HEK293 (cell line): ENCODE measurements around the gene STEEP1.

ENCODE experiments used
- CTCF ChIA-PET: fragments of 350-600 bp; formaldehyde crosslinking; extraction: SDS; loops from one replicate; lab custom pipeline; 2021; ENCODE audit warnings: antibody characterized with exemption; lab: Yijun Ruan, JAX
- POLR2A ChIA-PET: fragments of 300-600 bp; formaldehyde crosslinking; extraction: SDS; loops from one replicate; lab custom pipeline; 2020; ENCODE audit warnings: antibody characterized with exemption, inconsistent platforms; lab: Yijun Ruan, JAX
- H3K27ac ChIP-seq: fragments of 200-500 bp; sonication (Bioruptor generic); 2 replicates; pipeline ENCODE4 v1.5.1; 2014; ENCODE audit warnings: low read depth, low read length, control low read depth, inconsistent platforms; ENCODE audit errors: extremely low read depth
- H3K36me3 ChIP-seq, 2 experiments: fragments of 200-500 bp in 1 of 2; sonication (Bioruptor generic) in 1 of 2; 1 replicate in 1 of 2; 2 replicates in 1 of 2; pipeline ENCODE4 v1.5.1; 2014 to 2017; ENCODE audit warnings: inconsistent platforms in 2 of 2, low read length in 2 of 2; ENCODE audit not compliant: control insufficient read depth in 2 of 2, insufficient read depth in 1 of 2
- H3K4me1 ChIP-seq: fragments of 200-500 bp; sonication (Bioruptor generic); 2 replicates; pipeline ENCODE4 v1.5.1; 2014; ENCODE audit warnings: mild to moderate bottlenecking, low read length, inconsistent platforms; ENCODE audit not compliant: control insufficient read depth, insufficient read depth
- H3K4me3 ChIP-seq: 2 replicates; pipeline ENCODE4 v1.5.1; 2011; ENCODE audit warnings: low read depth, mild to moderate bottlenecking, control low read depth, low read length, moderate library complexity
- H3K9me3 ChIP-seq: fragments of 200-500 bp; sonication (Bioruptor generic); 2 replicates; pipeline ENCODE4 v1.5.1; 2014; ENCODE audit warnings: low read depth, low read length, inconsistent platforms; ENCODE audit not compliant: control insufficient read depth, insufficient read depth
- IKZF3 ChIP-seq: fragments of 450-650 bp; IDR thresholded peaks from 2 replicates; pipeline ENCODE4 v1.5.0; 2018; ENCODE audit warnings: missing biosample characterization, mild to moderate bottlenecking, missing genetic modification characterization, moderate library complexity
- PRDM1 ChIP-seq: fragments of 450-650 bp; formaldehyde crosslinking; IDR thresholded peaks from 2 replicates; pipeline ENCODE4; 2016; ENCODE audit warnings: missing biosample characterization, missing genetic modification characterization
- WT1 ChIP-seq: fragments of 450-650 bp; formaldehyde crosslinking; IDR thresholded peaks from 2 replicates; pipeline ENCODE4 v1.5.1; 2016; ENCODE audit warnings: missing biosample characterization, missing genetic modification characterization
- YY1 ChIP-seq: fragments of 450-650 bp; formaldehyde crosslinking; IDR thresholded peaks from 2 replicates; pipeline ENCODE4 v1.5.1; 2018; ENCODE audit warnings: missing biosample characterization, missing genetic modification characterization
- ZBTB7A ChIP-seq: fragments of 450-650 bp; formaldehyde crosslinking; IDR thresholded peaks from 2 replicates; pipeline ENCODE4 v1.5.1; 2016; ENCODE audit warnings: low read depth, missing biosample characterization, missing genetic modification characterization
- ZFP69B ChIP-seq: fragments of 450-650 bp; formaldehyde crosslinking; IDR thresholded peaks from 2 replicates; pipeline ENCODE4 v1.5.1; 2016; ENCODE audit warnings: missing biosample characterization, missing genetic modification characterization
- ZNF10 ChIP-seq: fragments of 450-650 bp; formaldehyde crosslinking; IDR thresholded peaks from 2 replicates; pipeline ENCODE4 v1.5.1; 2017; ENCODE audit warnings: missing biosample characterization, missing genetic modification characterization
- ZNF112 ChIP-seq: fragments of 450-650 bp; formaldehyde crosslinking; IDR thresholded peaks from 2 replicates; pipeline ENCODE4 v1.5.0; 2017; ENCODE audit warnings: missing biosample characterization, missing genetic modification characterization
- ZNF138 ChIP-seq: fragments of 450-650 bp; formaldehyde crosslinking; IDR thresholded peaks from 2 replicates; pipeline ENCODE4 v1.5.1; 2016; ENCODE audit warnings: missing biosample characterization, missing genetic modification characterization, borderline replicate concordance
- ZNF19 ChIP-seq: fragments of 450-650 bp; formaldehyde crosslinking; IDR thresholded peaks from 2 replicates; pipeline ENCODE4; 2016; ENCODE audit warnings: missing biosample characterization, missing genetic modification characterization, low read depth
- ZNF391 ChIP-seq: fragments of 450-650 bp; formaldehyde crosslinking; IDR thresholded peaks from 2 replicates; pipeline ENCODE4 v1.5.1; 2016; ENCODE audit warnings: low read depth, missing biosample characterization, missing genetic modification characterization, borderline replicate concordance
- ZNF394 ChIP-seq: fragments of 450-650 bp; formaldehyde crosslinking; IDR thresholded peaks from 2 replicates; pipeline ENCODE4 v1.5.1; 2016; ENCODE audit warnings: missing biosample characterization, missing genetic modification characterization, mild to moderate bottlenecking, moderate library complexity, borderline replicate concordance
- ZNF426 ChIP-seq: fragments of 450-650 bp; formaldehyde crosslinking; IDR thresholded peaks from 2 replicates; pipeline ENCODE4 v1.5.1; 2017; ENCODE audit warnings: missing biosample characterization, missing genetic modification characterization, mild to moderate bottlenecking, inconsistent platforms, moderate library complexity
- ZNF48 ChIP-seq: fragments of 450-650 bp; formaldehyde crosslinking; IDR thresholded peaks from 2 replicates; pipeline ENCODE4 v1.5.1; 2016; ENCODE audit warnings: missing biosample characterization, missing genetic modification characterization
- ZNF791 ChIP-seq: fragments of 450-650 bp; formaldehyde crosslinking; IDR thresholded peaks from 2 replicates; pipeline ENCODE4 v1.5.1; 2016; ENCODE audit warnings: missing biosample characterization, missing genetic modification characterization
- ZSCAN30 ChIP-seq: fragments of 450-650 bp; IDR thresholded peaks from 2 replicates; pipeline ENCODE4 v1.5.1; 2018; ENCODE audit warnings: missing biosample characterization, mild to moderate bottlenecking, missing genetic modification characterization, moderate library complexity
- TF ChIP-seq, protein P1 (sequence below): fragments of 450-650 bp; formaldehyde crosslinking; IDR thresholded peaks from 2 replicates; pipeline ENCODE4 v1.5.1; 2016; ENCODE audit warnings: missing biosample characterization, missing genetic modification characterization, borderline replicate concordance
- TF ChIP-seq, protein P2 (sequence below): fragments of 450-650 bp; formaldehyde crosslinking; IDR thresholded peaks from 2 replicates; pipeline ENCODE4 v1.5.1; 2017; ENCODE audit warnings: missing biosample characterization, missing genetic modification characterization
- TF ChIP-seq, protein P3 (sequence below): fragments of 450-650 bp; formaldehyde crosslinking; IDR thresholded peaks from 2 replicates; pipeline ENCODE4 v1.5.1; 2016; ENCODE audit warnings: missing biosample characterization, missing genetic modification characterization

STEEP1 gene

DNA sequence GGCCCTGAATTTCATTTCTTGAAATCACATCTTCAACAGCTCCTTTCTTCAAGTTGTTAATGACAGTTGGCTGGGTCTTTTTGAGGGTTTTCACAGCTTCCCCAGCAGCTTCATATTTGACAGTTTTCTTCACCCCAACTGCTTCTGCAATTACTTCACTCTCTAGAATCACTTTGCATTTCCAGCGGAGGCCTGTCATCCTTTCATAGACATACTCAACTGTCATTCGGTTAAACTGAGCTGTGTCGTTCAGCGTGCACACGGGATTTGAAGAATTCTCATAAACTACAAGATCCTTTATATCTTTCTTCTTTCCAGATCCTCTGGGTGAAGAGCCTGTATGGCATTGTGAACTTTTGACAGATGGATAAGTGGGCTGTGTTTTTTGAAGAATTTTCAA lies 24.6 kb upstream of the STEEP1 start:
- Histone ChIP-seq H3K36me3 (peaks cover 17 to 51% of the 10 kb centered on the region in 2 experiments), H3K4me3 (no peak overlapping the region), H3K27ac (no peak overlapping the region), H3K4me1 (no peaks in the 10 kb centered on the region), H3K9me3 (no peaks in the 10 kb centered on the region)
- CTCF ChIA-PET = interaction anchor here (0.6 kb wide), 2 partner anchors 20 to 43 kb away, joined by 3 to 5 read pairs; no protein-coding TSS in a partner anchor
- no peak for TF ChIP-seq ZNF791 (tag by site-specific recombination)
- no peak for TF ChIP-seq ZNF138 (tag by site-specific recombination)
- TF ChIP-seq, protein P1, sequence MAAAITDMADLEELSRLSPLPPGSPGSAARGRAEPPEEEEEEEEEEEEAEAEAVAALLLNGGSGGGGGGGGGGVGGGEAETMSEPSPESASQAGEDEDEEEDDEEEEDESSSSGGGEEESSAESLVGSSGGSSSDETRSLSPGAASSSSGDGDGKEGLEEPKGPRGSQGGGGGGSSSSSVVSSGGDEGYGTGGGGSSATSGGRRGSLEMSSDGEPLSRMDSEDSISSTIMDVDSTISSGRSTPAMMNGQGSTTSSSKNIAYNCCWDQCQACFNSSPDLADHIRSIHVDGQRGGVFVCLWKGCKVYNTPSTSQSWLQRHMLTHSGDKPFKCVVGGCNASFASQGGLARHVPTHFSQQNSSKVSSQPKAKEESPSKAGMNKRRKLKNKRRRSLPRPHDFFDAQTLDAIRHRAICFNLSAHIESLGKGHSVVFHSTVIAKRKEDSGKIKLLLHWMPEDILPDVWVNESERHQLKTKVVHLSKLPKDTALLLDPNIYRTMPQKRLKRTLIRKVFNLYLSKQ (tag by site-specific recombination) = no peak
- TF ChIP-seq ZNF426 = no peak
- TF ChIP-seq, protein P2, sequence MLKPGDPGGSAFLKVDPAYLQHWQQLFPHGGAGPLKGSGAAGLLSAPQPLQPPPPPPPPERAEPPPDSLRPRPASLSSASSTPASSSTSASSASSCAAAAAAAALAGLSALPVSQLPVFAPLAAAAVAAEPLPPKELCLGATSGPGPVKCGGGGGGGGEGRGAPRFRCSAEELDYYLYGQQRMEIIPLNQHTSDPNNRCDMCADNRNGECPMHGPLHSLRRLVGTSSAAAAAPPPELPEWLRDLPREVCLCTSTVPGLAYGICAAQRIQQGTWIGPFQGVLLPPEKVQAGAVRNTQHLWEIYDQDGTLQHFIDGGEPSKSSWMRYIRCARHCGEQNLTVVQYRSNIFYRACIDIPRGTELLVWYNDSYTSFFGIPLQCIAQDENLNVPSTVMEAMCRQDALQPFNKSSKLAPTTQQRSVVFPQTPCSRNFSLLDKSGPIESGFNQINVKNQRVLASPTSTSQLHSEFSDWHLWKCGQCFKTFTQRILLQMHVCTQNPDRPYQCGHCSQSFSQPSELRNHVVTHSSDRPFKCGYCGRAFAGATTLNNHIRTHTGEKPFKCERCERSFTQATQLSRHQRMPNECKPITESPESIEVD = no peak
- POLR2A ChIA-PET = interaction anchor here (1.4 to 1.9 kb wide), 2 partner anchors 10 to 12 kb away, joined by 4 read pairs; no protein-coding TSS in a partner anchor

DNA sequence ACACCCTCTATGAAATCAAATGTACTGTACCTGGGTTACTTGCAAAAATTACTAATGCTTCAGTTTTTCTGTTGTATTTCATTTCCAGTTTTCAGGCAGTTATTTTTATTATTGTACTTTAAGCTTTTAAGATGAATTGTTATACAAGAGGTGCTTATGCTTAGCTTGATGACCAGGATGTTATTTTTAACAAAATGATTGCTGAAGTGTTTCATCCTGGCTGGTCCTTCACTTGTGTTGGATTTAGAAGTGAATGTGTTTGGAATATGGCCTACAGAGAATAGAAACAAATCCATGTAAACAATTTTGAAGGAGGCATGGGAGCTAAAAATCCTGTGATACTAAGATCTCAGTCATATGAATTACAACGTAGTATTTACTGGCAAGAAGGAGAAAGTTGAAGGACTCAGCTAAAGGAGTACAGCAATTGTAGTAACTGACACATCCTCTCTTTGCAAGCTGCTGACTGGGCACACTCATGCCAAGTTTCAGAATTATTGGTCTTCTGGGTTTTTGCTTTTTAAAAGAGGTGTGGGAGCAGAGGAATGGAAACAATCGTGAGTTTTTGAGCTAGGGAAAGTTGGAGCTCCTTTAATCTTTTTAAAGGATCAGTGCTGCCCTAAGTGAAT lies 18.3 kb upstream of the STEEP1 start:
- ChIA-PET CTCF (interaction anchor here (0.6 to 1.0 kb wide), 2 partner anchors 22 to 67 kb away, joined by 4 to 7 read pairs; no protein-coding TSS in a partner anchor), POLR2A (interaction anchor here (1.2 to 2.2 kb wide), 3 partner anchors 9 to 22 kb away, joined by 3 to 7 read pairs (median 6); partner anchors contain the start of gene UBE2A)
- Histone ChIP-seq H3K27ac (no peak overlapping the region), H3K36me3 (peaks cover 0 to 5% of the 10 kb centered on the region in 2 experiments), H3K9me3 (no peaks in the 10 kb centered on the region), H3K4me3 (no peak overlapping the region), H3K4me1 (no peaks in the 10 kb centered on the region)
- TF ChIP-seq WT1 = no peak
- TF ChIP-seq PRDM1 (tag by site-specific recombination) = peak; percentile 23; the same call in 1 of the 2 replicates

DNA sequence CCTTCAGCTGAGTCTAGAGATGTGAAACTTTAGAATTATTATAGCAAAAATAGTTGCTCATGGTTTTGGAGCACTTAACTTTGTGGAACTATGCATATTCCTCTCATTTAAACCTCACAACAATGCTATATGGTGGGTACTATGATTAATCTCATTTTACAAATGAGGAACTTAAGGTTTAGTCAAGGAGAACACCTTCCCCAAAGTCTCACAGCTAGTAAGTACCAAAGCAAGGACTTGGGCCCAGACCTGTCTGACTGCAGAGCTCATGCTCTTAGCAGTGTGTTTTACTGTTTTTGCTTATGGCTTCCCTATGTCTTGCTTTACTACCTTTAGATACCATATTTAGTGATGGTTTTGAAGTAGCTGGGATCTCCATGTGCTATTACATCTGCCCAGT lies 14.2 kb upstream of the STEEP1 start:
- CTCF ChIA-PET = interaction anchor here (0.9 to 1.4 kb wide), 2 partner anchors 63 to 102 kb away, joined by 3 to 4 read pairs; no protein-coding TSS in a partner anchor
- Histone ChIP-seq H3K9me3 (no peaks in the 10 kb centered on the region), H3K36me3 (peaks cover 7 to 13% of the 10 kb centered on the region in 2 experiments), H3K27ac (no peak overlapping the region), H3K4me3 (no peak overlapping the region), H3K4me1 (no peaks in the 10 kb centered on the region)
- TF ChIP-seq ZNF791 (tag by site-specific recombination) (no peak), ZNF19 (tag by site-specific recombination) (no peak), YY1 (tag by site-specific recombination) (no peak), ZNF10 (tag by site-specific recombination) (no peak), ZBTB7A (tag by site-specific recombination) (no peak), ZNF394 (no peak), ZNF48 (tag by site-specific recombination) (no peak), ZNF112 (no peak), ZNF391 (tag by site-specific recombination) (no peak), ZFP69B (tag by site-specific recombination) (no peak), ZSCAN30 (tag by site-specific recombination) (no peak), IKZF3 (tag by site-specific recombination) (no peak)
- TF ChIP-seq, protein P3, sequence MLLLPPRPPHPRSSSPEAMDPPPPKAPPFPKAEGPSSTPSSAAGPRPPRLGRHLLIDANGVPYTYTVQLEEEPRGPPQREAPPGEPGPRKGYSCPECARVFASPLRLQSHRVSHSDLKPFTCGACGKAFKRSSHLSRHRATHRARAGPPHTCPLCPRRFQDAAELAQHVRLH = no peak
- POLR2A ChIA-PET = interaction anchor here (0.6 to 1.2 kb wide), 3 partner anchors 11 to 290 kb away, joined by 3 to 4 read pairs (median 3); partner anchors contain the start of gene STEEP1
